HCT116 (cell line): Measurements from ENCODE around the gene ACYP2.

Experiments
- CTCF ChIP-seq, 3 experiments: fragments of 200-600 bp in 1 of 3; sonication (generic) in 1 of 3; IDR thresholded peaks in 2 of 3; conservative IDR thresholded peaks in 1 of 3; 2 replicates each; pipeline ENCODE4 v1.5.1; 2012 to 2017; ENCODE audit warnings: low read depth in 2 of 3, low read length in 2 of 3, antibody characterized with exemption in 1 of 3, borderline replicate concordance in 1 of 3, control low read depth in 1 of 3, mild to moderate bottlenecking in 1 of 3, mixed read lengths in 1 of 3, mixed run types in 1 of 3, moderate library complexity in 1 of 3; ENCODE audit not compliant: insufficient read depth in 1 of 3
- EZH2 ChIP-seq: fragments of 200-600 bp; sonication (generic); IDR thresholded peaks from 2 replicates; pipeline ENCODE4 v1.6.1; 2017; ENCODE audit warnings: antibody characterized with exemption, mixed run types
- RAD21 ChIP-seq: IDR thresholded peaks from 2 replicates; pipeline ENCODE4 v1.6.1; 2012; ENCODE audit warnings: low read depth, mild to moderate bottlenecking
- REST ChIP-seq: IDR thresholded peaks from 2 replicates; pipeline ENCODE4 v1.6.1; 2012; ENCODE audit warnings: low read depth
- YY1 ChIP-seq: IDR thresholded peaks from 2 replicates; pipeline ENCODE4 v1.6.1; 2011; ENCODE audit warnings: low read length, low read depth, moderate library complexity, mild to moderate bottlenecking; ENCODE audit not compliant: insufficient replicate concordance; ENCODE audit errors: extremely low read depth
- ZNF274 ChIP-seq: fragments of 200-500 bp; sonication (Bioruptor generic); IDR thresholded peaks from 2 replicates; pipeline ENCODE4 v1.6.1; 2014; ENCODE audit warnings: mild to moderate bottlenecking, low read depth, low read length, inconsistent platforms

- TF ChIP-seq CTCF (IDR thresholded peaks at IDR 0.05 in 2 of 3, conservative IDR thresholded peaks at IDR 0.05 in 1 of 3; ENCODE audit: borderline replicate concordance in 1 of 3, insufficient read depth in 1 of 3, low read depth in 2 of 3, low read length in 2 of 3) (no peak), YY1 (no peak), RAD21 (no peak), REST (no peak), ZNF274 (no peak), EZH2 (no peak)
These were observed 144.2 kb downstream of the ACYP2 start for GRCh38 chr2:54259413-54260240.
